CMK (cell line): ENCODE results near the gene RREB1.

Source experiments
- DNase-seq: peaks from one replicate; pipeline ENCODE4 v3.0.0-alpha.2; 2010; ENCODE audit warnings: low read depth

RREB1 gene

DNA sequence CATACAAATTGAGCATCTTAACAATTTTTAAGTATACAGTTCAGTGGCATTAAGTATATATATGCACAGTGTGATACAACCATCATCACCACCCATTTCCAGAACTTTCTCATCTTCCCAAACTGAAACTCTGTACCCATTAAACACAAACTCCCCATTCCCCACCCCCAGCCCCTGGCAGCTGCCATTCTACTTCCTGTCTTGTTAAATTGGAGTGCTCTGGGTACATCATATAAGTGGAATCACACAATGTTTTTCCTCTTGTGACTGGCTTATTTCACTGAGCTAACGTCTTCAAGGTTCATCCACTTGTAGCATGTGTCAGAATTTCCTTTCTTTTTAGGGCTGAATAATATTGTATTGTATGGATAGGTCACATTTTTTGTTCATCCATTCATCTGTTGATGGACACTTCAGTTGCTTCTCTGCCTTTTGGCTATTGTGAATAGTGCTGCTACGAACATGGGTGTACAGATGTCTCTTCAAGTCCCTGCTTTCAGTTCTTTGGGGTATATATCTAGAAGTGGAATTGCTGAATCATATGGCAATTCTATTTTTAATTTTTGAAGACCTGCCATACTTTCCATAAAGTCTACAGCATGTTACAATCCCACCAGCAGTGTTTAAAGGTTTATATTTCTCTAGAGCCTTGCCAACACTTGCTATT lies 19.6 kb upstream of the RREB1 start:
- no peak for DNase-seq

GRCh38 chr6:7098993-7099392 lies 8.8 kb upstream of the RREB1 start:
- no peak for DNase-seq

DNA sequence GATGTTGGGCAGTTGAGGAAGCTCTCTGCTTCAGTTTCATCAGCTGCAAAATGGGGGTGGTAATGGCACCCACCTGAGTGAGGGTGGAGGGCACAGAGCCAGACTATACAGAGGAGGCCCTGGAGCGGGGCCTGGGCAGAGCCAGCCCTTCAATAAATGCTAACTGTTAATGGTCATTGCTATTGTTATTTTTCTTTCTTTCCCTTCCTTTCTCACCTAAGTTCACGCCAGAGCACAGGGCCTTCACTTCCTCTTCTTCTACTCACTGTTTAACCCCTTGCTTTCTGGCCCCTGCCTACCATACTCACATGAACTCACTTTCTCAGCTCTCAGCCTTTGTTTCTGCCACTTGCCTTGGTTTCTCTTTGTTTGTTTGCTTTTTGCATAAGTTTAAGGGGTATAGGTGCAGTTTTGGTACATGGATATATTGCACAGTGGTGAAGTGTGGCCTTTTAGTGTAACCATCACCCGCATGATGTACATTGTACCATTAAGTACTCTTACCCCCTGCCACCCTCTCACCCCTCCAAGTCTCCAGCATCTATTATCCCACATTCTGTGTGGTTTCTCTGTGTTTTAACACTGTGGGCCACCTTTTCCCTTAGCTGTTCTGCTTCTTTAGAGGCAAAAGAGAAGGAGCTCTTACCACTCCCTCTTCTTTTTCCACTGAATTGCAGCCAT lies 7.5 kb upstream of the RREB1 start:
- DNase-seq, result no peak

DNA sequence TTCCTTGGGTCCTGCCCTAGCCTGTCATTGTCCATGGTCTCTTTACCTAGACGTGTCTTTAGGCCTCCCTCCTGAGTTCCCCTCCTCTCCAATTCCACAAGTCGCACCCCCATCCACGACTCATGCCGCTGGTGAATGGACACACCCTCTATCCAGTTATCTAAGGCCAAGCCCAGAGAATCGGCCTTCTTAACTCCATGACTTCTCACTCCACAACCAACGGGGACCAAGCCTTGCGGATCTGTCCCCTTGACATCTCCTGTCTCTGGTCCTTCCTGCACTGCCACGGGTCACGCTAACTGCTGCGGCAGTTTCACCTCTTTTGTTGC lies 7.0 kb upstream of the RREB1 start:
- DNase-seq, result no peak

DNA sequence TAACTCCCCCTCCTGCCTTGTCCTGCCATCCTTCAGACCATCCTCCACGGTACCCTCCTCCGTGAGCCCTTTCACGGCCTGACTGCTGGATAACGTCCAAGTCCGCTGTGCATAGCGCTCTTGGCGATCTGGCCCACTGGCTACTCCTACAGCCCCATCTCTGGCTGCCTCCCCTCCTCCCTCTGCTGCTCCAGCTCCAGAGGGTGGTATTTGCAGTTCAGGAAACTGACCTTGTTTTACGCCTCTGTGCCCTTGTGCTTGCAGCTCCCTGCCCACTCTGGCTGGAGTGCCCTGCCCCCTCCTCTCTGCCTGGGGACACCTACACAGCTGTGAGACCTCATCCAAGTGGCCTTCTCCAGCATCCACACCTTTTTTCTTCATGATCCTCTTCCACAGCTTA lies 6.5 kb upstream of the RREB1 start:
- no peak for DNase-seq

GRCh38 chr6:7104752-7105151 lies 3.0 kb upstream of the RREB1 start:
- DNase-seq, result no peak

GRCh38 chr6:7106215-7106751 lies 1.5 kb upstream of the RREB1 start:
- no peak for DNase-seq

- no peak for DNase-seq
Measured at GRCh38 chr6:7106752-7107577, 796 bp upstream of the RREB1 start.

DNA sequence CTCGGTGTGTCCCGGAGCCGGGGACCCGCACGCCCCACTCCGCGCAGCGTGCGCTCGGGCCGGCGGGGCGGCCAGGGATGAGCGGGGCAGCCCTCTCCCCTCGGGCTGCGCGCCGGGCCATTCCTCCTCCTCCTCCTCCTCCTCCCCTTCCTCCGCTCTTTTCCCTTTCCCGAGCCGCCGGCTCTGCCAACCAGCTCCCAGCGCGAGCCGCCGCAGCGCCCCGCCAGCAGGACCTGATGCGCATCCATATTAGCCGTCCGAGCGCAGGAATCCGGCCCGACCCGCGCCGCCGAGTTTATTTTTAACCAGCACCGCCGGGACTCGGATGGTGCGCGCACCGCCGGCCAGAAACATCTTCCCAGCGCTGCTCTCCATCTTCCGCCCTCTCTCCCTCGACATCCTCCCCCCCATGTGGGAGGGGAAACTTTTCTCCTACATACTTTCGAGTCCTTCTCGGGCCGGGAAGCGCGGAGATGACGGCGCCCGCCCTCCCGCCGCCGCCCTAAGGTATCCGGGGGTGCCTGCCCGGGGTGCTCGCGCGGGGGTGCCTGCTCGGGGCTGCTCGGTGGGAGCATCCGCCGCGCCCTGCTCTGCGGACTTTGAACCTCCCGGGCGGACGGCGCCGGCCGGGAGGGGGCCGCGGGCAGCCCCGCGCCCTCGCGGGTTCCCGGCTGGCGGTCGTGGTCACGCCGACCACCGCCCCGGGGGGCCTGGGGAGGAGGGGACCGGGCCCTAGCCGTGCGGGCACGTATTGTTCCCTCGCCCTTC lies 619 bp downstream of the RREB1 start:
- DNase-seq, result no peak

DNA sequence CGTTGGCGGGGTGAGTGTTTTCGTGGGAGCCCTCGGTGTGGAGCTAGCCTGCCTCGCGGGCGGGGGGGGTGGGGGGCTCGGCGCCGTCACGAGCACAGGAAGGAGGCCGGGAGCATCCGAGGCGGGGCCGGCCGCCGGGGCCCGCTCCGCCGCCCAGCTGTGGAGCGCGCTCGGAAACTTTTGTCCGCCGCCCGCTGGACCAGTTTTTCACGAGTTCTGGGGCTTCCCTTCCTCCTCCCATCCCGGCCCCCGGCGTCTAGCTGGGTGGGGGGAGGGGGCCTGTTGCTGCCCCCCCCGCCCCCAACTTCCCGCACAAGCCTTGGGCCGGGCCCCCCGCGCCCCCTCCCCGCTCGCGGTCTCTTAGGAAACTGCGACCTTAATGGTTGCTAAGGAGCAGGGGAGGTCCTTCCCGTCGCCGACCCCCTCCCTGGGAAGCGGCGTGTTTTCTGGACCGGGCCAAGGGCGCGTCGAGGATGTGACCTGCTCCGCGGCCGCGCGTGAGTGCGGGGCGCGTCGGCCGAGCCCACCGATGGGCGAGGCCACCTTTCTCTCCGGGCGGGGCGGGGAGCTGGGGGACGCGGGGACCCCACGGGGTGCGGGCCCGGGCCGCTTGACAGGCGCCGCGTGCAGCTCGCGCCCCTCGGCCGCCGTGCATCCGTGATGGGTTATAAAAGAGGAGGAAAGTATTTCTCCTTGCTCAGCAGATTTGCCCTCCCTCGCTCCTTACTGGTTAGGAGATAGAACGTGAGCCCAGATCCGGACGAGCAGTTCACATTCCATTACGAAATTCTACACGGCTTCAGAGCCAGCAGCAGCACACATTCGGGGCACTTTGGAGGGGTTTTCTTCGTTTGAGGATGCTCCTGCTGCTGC lies 1.4 kb downstream of the RREB1 start:
- DNase-seq, result no peak

- DNase-seq, result no peak
Measured at GRCh38 chr6:7110092-7110792, 2.5 kb downstream of the RREB1 start.

GRCh38 chr6:7111095-7111690 lies 3.4 kb downstream of the RREB1 start:
- DNase-seq, result no peak

DNA sequence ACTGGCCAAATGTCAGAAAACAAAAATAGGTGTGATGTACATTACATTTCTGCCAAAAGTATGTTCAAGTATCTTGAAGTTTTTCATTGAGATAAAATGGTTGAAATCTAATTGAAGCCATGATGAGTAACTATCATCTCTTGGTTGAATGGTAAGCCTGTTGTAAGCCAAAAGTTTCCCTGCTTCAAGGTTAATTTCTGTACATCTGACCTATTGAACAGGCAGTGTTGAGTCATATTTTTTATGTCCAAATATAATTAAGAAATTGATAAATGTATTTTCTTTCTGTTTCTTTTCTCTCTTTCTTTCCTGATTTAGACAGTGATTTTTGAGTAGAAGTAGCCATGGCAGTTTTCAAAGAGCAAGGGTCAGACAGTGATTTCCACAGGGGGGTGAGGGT lies 4.4 kb downstream of the RREB1 start:
- no peak for DNase-seq

DNA sequence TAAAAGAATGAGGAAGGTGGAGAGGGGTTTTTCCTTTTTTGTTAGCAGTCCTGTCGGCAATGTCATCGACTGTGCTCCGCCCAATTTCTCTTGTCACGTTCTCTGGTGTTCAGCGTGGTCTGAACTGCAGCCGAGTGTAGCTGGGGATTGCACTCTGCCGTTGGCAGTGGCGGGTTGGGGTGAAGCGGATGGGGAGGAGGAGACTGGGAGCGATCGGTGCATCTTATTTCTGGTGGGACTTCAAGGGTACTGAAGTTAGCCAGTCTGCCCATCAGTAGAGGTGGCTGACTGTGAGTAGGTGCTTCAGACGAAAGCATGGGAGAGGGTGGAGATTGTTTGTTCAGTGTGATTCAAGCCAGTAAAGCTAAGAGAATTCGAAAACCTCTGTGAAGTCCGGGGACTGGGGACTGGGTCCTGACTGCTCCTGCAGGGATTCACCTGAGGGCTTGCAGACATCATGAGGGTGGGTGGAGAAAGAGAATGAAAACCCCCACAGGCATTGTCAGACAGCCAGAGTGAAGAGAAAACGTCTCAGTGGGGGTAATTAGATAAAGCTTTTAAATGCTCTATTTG lies 5.1 kb downstream of the RREB1 start:
- no peak for DNase-seq

DNA sequence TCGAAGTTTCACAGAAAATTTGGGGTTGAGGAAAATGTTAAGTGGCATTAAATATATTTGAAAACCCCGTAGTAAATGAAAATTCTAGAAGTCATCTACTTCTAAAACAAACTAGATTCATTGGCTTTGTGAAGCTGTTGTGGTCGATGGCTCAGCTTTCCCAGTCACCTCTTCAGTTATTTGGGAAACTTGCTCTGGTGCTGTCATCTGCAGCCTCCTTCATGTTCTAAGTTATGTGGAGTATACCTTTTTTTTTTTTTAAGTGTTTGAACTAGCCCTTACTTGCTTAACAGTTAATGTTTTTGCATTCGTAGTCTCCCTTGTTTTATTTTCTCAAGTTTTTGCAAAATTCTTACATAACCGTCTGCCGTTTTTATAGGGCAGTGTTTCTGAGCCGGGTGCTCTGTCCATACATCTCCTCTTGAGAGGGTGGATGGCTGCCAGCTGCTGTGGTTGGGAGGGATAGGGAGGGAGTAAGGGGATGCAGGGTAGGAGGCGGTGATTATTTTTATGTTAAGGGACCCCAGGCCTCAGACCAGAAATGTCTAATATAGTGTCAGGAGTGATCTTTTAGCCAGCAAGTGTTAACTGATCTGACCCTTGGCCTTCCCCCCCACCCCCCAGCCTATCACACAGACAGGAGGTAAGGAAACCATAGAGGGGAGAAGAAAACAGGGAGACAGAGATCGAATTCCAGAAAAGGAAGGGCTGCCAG lies 7.1 kb downstream of the RREB1 start:
- no peak for DNase-seq

DNA sequence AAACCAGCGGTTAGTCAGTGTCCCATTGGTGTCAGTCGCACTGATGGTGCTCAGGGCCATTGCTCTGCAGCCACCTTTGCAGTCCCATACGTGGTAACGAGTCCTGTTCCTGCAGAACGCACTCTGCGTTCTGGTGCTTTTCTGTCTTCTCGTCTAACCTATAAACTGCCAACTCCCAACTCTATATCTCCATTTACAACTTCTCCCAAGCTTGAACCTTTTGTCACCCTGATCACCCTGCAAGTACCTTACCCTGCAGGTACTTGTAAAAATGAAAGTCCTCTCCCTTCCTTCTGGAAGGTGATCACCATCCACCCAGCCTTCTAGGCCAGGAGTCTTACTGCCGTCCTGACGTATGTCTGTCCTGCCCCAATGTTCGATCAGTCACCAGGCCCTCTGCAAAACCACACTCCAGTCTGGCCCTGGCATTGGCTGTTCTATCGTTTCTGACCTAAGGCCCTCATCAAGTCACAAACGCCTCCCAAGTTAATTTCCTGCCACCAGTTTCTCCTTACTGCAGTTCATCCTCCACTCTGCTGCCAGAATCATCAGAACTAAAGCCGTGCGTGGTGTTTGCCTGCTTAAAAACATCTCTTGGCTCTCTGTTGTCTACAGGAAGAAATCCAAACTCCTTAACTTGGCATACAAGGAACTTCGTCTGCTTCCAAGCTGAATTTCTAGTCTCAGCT lies 7.9 kb downstream of the RREB1 start:
- no peak for DNase-seq

DNA sequence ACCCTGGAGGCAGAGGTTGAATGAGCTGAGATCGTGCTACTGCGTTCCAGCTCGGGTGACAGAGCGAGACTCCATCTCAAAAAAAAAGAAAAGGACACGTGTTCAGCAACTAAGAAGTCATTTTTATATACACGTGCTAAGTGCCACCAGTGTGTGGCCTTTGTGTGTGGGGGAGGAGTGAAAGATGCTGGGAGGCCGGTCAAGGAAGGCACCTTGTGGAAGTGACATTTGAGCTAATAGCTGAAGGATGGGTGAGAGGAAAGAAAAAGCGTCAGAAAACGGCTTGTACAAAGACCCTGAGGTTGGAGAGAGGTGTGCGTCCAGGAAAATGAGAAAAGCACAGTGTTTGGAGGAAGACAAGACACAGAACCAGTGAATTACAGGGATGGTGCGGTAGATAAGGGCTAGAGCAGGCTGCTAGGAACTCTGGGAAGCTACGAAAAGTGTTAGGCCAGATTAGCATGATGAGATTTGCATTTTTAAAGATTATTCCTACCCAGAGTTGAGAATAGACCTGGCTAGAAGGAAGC lies 11.6 kb downstream of the RREB1 start:
- DNase-seq, result no peak

DNA sequence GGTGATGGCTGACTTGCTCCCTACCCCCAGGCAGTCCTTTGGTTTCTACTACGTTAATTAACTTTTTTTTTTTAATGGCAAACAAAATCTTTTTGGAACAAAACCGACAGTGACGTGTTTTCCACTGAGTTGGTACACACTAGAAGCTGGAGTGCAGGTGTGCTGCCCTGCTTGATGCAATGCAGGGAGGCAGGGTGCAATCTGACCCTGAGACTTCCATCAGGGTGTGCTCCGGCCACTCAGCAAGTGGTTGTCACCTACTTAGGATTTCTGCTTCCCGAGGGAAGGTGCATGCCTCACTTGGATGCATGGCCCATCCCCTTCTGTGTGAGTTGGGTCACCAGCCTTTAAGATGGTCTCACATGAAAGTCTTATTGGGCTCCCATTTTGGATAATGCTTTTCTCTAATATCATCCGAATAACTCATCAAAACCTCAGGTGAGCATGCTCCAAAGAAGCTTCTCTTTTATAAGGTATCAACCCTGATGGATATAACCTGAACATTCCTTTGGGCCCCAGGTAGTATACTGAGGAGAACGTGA lies 14.0 kb downstream of the RREB1 start:
- DNase-seq, result no peak
